Activated CD4-positive, alpha-beta T cell treated with anti-CD3 and anti-CD28 coated beads, Interleukin-2, amount 50 U/mL, for 4 hours (primary cell): ENCODE measurements around the gene LENEP.
"Not testable (repeated sequence)": the region's sequence is repeated elsewhere in the genome, so short reads cannot be mapped to it uniquely, and the experiment has no call there.

Experiments
- DNase-seq, 2 experiments: peaks; one replicate each; pipeline ENCODE4 v3.0.0-alpha.2; 2020

Gene LENEP

DNA sequence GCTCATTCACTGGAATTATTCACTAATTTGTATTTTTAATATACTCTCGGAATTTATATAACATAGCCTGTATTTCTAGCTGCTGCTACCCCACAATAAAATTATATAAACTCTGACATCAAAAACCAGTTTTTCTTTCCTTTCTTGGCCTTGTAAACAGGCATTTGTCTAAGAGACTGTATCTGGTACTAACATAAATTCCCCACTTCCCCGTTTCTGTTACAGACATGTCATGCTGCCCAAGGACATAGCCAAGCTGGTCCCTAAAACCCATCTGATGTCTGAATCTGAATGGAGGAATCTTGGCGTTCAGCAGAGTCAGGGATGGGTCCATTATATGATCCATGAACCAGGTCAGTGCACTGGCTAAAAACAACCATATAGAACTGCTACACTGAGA is 15.6 kb upstream of the LENEP start:
- DNase-seq, result not testable (repeated sequence)

DNA sequence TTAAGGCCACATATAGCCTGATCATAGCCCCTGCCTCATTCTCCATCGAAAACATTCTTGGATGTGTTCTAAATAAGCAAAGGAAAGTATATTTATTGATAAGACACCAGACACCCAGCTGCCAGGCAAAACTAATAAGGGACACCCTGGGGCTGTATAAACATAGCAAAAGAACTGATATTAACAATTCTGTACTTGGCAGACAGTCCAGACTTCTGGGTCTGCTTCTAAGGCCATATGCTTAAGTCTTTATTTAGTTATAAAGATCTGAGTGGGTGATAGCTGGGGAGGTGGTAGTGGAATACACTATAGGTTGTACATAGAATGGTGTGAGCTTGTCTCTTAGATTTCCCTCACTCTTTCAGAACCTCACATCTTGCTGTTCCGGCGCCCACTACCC is 15.0 kb upstream of the LENEP start:
- no peak for DNase-seq

DNA sequence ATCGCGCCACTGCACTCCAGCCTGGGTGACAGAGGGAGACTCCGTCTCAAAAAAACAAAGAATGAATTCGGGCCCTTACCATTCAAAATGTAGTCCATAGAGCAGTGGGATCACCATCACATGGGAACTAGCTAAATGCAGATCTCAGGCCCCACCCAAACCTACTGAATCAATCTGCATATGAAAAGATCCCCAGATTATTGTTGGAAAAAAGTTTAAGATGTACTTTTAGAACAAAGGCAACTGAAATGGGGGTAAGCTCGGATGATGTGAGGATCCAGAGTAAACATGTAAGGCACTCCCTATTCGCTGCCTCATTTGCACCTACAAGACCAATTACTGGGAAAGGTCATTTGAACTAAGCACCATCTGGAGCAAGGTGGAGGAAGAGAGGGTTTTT is 11.0 kb upstream of the LENEP start:
- no peak for DNase-seq

DNA sequence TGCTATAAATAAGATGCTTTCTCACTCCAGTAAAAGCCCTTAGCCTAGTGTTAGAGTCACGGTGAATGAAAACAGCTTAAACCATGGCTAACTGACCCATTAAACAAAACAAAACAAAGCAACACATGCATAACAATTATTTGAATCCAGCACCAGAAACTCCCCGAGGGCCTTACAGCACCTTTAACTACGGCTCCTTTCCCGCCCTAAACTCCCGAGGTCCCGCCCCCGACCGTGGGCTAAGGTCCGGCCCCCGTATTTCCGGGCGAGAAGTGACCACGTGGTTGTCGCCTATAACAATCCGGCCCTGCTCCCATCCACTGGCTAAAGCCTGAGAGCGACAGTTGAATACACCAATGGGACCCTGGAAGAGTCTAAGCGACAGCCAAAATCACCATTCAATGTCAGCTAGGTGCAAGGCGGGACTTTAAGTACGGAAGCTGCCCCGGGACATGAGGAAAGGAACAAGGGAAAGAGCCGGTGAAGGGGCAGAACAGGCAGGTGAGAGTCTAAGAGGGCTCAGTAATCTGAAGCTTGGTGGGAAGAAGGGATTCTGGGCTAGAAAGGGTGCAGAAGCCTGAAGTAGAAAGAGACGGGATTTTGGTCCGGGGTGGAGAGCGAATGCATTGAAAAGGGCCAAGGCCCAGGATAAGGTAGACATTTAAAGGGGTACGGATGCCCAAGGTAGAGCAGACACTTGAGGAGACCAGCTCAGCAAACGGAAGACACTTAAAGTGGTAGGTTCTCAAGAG is 10.3 kb upstream of the LENEP start, which contains the start of gene FLAD1:
FLAD1 (plus strand) TSS at position 448 of the 752 bp plus-strand sequence. CDS start 351 bp downstream, outside the sequence.
- peak; percentile 92 to 93 for DNase-seq

DNA sequence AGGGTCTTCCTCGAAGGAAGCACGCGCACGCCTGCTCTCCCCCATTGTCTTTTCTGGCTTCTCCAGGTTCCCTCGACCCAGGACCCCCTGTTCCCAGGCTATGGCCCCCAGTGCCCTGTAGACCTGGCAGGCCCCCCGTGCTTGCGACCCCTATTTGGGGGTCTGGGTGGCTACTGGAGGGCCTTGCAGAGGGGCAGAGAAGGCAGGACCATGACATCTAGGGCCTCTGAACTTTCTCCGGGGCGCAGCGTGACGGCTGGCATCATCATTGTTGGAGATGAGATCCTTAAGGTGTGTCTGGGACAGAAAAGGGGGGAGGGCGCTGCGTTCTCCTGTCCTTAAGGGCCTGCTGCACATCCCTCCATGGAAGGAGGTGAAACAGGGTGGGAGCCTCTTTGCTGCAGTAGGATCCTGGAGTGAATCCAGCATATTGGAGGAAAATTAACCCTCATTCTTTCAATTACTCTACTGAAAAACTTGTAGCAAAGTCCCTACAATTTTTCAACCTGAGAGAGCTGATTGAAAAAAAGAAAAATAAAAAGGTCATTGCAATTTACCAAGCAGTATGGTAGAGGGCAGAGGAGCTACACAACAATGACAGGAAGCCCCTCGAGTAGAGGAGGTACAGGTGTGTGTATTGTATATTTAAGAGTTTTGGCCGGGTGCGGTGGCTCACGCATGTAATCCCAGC is 9.5 kb upstream of the LENEP start:
- no peak for DNase-seq

DNA sequence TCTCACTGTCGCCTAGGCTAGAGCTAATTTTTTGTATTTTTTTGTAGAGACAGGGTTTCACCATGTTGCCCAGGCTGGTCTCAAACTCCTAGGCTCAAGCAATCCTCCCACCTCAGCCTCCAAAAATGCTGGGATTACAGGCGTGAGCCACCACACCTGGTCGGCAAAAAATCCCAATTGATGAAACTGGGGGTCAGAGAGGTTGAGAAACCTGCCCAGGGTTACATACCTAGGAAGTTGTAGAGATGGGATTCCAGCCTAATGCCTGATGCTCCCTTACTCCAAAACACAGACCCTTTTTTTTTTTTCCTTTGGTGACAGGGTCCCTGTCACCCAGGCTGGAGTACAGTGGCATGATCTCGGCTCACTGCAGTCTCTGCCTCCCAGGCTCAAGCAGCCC is 6.7 kb upstream of the LENEP start:
- not testable (repeated sequence) for DNase-seq

DNA sequence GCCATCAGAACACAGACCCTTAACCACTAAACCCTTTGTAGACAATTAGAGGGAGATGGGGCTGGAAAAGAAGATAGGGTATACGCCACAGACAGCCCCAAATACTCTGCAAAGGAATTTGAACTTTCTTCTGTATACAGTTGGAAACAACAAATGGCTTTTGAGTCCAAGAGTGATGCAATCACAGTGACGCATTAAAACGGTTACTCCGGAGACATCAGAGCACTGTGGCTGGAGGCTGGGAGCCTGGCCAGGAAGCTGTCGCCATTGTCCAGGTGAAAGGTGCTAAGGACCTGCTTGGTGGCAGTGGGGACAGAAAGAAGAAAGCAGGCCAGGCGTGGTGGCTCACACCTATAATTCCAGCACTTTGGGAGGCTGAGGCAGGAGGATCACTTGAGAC is 6.1 kb upstream of the LENEP start:
- no peak for DNase-seq

DNA sequence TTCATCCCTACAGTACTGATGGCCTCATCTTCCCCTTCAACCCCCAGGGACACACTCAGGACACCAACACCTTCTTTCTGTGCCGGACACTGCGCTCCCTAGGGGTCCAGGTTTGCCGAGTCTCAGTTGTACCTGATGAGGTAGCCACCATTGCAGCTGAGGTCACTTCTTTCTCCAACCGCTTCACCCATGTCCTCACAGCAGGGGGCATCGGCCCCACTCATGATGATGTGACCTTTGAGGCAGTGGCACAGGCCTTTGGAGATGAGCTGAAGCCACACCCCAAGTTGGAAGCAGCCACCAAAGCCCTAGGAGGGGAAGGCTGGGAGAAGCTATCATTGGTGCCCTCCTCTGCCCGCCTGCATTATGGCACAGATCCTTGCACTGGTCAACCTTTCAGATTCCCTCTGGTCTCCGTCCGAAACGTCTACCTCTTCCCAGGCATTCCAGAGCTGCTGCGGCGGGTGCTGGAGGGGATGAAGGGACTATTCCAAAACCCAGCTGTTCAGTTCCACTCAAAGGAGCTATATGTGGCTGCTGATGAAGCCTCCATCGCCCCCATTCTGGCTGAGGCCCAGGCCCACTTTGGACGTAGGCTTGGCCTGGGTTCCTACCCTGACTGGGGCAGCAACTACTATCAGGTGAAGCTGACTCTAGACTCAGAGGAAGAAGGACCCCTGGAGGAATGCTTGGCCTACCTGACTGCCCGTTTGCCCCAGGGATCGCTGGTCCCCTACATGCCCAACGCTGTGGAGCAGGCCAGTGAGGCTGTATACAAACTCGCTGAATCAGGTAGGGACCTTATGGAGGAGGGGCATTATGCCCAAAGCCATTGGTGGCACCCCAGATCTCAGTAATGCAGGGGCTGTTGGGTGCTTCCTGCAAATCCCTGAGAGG is 5.1 kb upstream of the LENEP start:
- DNase-seq, result no peak

DNA sequence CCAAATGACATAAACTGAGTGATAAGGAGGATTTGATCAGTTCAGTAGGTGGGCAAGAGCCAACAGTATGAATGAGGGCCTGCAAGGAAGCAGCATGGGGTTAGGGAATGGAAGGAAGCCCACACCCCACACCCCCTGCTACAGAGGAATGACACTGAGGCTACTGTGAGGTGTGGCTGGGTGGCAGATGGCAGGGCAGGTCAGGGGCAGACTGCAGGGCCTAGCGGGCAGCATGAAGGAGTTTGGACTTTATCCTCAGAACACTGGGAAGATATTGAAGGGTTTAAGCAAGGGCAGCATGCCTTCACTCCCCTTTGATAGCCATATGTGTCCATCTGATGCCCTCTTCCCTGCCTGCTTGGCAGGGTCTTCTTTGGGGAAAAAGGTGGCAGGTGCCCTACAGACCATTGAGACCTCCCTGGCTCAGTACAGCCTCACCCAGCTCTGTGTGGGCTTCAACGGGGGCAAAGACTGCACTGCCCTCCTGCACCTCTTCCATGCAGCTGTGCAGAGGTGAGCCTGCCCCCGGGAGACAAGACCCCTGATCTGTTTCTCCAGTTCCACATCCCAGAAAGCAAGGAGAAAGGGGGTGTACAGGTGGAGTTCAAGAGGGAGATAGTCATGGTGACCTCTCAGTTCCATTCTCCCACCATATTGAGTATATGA is 4.1 kb upstream of the LENEP start:
- DNase-seq, result no peak

DNA sequence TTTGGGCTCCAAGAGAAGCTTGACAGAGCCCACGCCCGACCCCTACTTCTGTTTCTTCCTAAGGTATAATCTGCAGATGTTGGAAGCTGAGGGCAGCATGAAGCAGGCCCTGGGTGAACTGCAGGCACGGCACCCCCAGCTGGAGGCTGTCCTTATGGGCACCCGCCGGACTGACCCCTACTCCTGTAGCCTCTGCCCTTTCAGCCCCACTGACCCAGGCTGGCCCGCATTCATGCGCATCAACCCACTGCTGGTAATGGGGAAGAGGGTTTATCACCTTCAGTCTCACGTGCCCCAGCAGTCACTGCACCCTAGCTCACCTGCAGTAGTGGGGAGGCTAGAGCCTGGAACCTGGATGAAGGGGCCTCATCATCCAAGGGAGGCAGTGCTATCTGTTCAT is 3.1 kb upstream of the LENEP start:
- DNase-seq, result no peak

DNA sequence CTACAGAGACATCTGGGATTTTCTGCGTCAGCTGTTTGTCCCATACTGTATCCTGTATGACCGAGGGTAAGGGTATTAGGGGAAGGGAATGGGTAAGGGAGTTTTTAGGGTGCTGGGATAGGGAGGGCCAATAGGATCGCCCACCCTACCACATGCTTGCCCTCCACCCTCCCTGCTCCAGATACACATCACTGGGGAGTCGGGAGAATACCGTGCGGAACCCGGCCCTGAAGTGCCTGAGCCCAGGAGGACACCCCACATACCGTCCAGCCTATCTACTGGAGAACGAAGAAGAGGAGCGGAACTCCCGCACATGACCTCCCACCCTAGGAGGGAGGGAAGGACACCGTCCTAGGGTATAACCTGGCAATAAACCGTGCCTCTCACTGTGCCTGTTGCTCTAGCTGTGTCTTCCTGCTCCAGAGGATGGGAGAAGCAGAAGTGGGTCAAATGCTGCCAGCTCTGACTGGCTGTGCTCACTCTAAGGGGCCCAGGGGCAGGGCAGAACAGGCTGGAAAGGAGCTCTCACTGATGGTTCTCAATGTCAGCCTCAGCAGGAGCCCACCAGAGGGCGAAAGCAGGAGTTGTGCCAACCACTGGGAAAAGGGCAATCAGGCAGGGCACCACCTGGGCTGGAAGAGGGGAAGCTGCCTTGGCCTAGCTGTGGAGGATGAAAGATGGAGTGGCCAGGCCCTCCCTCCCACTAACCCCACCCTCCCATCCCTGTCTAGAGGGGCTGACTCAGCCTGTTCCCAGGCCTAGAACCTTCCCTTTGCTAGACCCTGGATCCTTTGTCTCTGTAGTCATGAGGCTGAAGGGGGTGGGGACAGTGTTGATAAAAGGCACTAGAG is 440 bp upstream of the LENEP start:
- no peak for DNase-seq

DNA sequence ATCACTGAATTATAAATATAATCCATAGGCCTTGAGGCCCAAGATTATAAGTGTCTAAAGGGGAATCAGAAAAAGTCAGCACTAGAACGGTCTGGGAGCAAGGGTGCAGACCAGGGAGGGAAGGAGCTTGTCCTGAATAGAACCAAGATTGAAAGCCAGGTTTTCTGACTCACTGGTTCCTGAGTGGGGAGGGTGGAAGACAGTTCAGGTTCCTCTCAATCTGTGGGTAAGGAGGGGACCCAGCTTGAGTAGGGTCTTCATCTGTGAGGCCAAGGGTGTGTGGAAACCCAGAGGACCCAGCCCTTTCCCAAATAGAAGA is 842 bp downstream of the LENEP start:
- DNase-seq, result no peak

DNA sequence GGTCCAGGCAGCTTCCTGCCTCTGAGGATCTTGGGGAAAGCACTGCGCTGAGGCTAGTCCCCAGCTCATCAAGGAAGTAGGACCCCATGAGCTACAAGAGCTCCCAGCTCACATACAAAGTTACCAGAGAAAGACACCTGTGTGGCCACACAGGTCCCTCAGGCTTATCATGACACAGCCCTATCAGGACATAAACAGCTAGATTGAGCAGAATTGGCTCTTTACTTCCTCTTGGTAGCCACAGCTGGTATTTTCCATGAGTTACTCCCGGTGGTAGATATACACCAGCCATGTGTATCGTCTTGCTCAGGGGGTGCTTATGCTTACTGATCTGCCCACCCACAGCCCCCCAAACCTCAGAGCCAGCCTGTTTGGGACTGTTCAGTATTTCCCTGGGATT is 1.2 kb downstream of the LENEP start:
- DNase-seq, result no peak

DNA sequence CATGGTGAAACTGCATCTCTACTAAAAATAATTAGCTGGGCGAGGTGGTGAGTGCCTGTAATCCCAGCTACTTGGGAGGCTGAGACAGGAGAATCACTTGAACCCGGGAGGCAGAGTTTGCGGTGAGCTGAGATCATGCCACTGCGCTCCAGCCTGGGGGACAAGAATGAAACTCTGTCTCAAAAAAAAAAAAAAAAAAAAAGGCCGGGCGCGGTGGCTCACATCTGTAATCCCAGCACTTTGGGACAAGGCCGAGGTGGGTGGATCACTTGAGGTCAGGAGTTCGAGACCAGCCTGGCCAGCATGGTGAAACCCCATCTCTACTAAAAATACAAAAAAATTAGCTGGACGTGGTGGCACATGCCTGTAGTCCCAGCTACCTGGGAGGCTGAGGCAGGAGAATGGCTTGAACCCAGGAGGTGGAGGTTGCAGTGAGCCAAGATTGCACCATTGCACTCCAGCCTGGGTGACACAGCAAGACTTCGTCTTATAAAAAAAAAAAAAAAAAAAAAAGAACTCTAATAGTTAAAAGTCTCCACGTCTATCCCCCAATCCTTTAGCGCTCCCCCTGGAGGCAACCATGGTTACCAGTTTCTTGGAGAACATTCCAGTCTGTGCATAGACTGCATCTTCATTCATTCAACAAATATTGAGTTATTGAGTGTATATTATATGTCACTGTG is 2.1 kb downstream of the LENEP start:
- not testable (repeated sequence) for DNase-seq

DNA sequence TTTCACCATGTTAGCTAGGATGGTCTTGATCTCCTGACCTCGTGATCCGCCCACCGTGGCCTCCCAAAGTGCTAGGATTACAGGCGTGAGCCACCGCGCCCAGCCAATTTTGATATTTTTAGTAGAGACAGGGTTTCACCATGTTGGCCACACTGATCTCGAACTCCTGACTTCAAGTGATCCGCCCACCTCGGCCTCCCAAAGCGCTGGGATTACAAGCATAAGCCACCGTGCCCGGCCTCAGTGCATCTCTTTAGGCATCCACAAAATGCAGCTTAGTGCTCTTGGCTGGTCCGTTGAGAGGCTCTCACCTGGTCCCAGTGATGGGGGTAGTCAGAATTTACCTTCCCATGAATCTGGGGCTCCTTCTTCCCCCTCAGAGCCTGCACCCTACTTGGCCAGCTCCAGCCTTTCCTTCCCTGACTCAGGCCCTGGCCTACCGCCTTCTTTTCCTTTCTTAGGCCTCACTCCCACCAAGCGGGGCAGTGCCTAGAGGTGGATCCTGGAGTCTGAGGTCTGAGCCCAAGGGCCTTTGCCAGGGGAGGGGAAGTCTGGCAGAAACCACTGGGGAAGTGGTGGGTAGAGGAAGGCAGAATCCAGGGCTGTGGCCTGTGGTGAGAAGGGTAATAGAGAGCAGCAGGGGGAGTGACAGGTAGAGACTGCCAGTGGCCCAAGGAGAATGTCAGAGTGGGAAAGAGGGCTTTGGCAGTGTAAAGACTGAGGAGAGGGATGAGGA is 3.7 kb downstream of the LENEP start:
- DNase-seq, result no peak

DNA sequence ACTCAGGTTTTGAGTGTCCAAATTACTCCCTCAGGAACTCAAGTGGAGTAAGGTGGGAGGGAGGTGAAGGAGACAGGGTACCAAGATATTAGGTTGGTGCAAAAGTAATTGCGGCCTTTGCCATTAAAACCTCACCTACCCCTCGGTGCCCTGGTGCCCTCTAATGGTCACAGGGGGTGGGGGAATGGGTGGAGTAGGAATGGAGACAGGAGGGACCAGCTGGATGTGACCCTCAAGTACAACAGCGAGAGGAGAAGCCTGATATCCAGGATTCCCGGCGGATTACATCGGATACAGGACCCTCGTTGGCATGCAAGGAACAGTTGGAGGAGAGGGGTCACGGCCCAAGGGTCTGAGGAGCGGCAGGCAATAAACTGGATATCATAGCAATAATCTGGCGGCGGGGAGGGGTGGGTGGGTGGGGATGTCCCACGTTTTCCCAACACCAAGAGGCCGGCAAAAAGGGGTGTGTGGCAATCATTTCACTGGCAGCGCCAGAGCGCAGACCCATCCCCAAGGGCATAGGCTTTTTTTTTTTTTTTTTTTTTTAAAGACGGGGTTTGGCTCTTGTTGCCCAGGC is 4.9 kb downstream of the LENEP start:
- DNase-seq, result no peak

DNA sequence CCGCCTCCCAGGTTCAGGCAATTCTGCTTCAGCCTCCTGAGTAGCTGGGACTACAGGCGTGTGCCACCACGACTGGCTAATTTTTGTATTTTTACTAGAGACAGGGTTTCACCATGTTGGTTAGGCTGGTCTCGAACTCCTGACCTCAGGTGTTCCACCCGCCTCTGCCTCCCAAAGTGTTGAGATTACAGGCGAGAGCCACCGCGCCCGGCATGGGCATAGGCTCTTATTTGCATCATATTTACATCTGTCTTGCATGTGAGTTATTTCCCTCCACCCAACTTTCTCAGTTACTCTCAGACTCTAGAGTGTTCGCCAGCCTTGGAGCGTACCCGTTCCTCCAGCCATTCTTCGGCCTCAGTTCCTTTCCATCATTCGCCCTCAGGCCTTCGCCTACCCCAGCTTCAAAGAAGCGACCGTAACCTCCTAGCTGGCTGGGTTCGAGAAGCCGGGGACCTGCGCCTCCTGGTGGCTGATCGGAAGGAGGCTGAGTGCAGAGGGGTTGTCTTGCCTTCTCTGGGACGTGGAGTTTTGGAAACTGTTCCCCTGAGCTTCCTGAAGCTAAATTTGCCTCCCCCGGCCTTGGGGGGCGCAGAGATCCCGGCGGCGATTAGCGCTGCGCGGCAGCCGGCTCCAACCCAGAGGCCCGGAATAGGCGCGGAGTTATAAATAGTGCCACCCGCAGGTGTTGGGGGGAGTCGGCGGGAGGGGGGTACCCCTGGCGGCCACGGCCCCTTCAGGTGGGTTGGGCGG is 5.6 kb downstream of the LENEP start:
- peak; percentile 67 to 69 for DNase-seq

DNA sequence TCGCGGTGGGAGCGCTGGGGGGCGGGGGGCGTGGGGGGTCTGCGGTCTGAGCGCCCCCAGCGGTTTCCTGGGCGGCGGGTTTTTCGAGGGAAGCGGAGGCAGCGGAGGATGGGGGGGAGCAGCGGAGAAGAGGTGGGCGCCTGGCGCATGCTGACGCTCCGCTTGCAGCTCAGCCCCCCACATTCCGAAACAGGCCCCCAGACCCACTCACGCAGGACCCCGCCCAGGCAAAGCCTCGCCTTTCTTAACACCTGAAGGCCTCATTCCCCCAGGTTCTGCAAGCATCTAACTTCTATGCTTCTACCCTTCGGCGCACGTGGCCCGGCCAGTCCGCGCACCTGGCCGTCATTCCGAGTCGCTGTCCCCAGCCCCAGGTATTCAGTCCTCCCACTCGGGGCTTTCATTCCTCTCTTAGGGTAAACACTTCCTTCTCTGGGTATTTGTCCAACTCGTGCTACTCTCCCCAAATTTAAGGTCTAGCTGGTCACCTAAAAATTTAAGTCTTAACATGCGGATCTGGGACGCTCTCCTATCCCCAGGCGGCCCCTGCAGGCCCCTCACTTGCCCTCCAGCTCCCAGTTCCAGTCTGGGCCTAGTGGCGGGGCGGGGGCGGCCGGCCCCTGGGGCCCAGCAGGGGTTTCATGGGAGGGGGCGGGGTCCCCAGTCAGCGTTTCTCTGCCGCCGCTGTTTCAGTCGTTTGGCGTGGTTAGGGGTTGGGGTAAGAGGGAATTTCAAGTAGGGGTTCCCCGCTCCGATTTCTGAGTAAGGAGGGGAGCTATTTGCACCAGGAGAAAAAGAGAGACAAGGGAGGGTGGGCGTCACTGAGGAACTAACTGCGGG is 6.4 kb downstream of the LENEP start:
- peak in 1 of 2 experiments; percentile 35 for DNase-seq

DNA sequence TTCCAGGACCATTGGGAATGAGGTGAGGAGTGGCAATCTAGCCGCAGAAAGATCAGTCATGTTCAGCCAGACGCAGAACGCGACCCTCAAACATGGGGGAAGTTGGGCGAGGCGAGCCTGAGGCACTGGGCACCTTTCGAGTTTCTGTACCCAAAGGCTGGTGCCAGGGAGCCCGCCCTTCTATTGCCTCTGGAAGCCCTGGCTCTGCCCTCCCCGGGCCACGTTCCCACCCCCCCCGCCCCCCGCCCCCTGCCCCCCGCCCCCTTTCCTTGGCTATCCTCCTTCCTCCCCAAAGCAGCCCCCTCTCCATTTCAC is 7.0 kb downstream of the LENEP start:
- no peak for DNase-seq
